NCI-H146 treated with DMSO at 0.1 percent for 48 hours (cell line): ENCODE data around the gene LRIG1.

ENCODE experiments used
- DNase-seq: peaks from one replicate; lab custom pipeline; 2025; ENCODE audit not compliant: unreplicated experiment; lab: John Stamatoyannopoulos, UW

The LRIG1 gene

DNA sequence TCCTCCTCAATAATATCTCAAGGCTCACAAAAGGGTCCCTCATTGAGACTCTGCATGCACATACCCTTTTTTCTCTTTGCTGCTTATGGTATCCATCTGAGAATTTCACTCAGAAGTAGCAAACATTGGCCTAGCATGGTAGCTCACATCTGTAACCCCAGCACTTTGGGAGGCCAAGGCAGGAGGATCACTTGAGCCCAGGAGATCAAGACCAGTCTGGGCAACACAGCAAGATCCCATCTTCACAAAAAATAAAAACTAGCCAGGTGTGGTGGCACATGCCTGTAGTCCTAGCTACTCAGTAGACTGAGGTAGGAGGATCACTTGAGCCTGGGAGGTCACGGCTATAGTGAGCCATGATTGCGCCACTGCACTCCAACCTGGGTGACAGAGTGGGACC, 11.7 kb downstream of the LRIG1 start:
- DNase-seq = no peak

- no peak for DNase-seq
Measured at GRCh38 chr3:66488492-66488891, 12.3 kb downstream of the LRIG1 start.

DNA sequence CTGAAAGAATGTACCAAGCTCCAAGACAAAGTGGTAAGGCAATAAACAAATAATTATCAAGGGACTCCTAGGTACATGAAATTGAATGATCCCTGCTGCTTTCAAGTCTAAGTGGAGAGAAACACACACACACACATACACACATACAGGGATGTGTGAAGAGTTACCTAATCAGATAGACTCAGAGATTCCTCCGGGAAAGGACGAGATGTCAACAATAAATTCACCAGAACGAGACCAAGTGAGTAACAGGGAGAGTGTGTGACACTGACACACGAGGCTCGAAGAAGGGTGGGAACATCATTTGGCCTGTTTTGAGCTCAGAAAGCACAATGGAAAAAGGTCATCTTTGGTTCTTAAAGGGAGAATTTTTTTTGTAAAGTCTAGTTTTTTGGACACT, 13.4 kb downstream of the LRIG1 start:
- no peak for DNase-seq

DNA sequence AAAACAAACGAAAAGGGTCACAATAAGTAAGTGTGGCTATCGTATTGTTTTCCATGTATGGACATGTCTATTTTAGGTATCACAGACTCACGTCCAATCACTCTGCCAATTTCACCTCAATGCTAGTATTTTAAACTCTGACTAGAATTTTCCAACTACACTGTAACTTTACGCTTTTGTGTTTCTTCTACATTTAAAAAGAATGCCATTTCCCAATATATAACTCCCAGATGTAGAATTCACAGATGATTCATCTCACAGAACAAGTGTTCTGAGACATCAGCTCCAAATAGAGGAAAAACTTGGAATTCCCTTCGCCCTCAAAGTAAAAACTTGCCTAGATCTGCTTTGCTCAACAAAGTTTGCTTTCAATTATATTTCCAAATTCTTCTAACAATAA, 14.2 kb downstream of the LRIG1 start:
- DNase-seq = no peak

- DNase-seq = no peak
Measured at GRCh38 chr3:66486202-66486601, 14.6 kb downstream of the LRIG1 start.

DNA sequence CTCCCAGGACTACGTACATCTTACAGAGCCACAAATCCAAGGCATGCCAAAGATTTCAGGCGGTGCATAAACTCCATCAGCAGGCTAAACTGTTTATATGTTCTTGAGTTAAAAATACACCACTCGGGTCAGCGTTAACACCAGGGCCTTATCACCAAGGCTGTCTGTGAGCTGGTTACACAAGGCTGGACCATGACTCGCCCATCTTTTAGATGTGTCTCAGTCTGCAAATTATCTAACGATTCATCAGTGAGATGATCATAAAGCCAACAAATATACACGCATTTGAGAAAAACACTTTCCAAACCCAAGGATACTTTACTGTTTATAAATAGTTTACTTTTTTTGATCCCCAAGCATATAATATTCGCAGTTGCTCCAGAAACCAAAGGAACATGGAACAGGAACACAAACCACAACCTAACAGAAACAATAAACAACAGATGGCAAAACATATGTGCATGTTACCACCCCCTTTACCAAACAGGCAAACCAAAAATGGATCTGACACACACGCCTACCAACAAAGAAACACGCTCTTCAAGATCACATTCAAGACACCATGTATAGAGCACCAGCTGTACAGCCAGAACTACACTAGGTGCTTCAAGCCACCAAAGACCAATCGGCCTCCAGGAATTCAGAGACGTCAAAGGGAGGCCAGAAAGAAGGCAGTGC, 15.4 kb downstream of the LRIG1 start:
- DNase-seq = no peak

- no peak for DNase-seq
Measured at GRCh38 chr3:66484106-66484844, 16.5 kb downstream of the LRIG1 start.

GRCh38 chr3:66483409-66483906, 17.4 kb downstream of the LRIG1 start:
- DNase-seq = no peak

- no peak for DNase-seq
Measured at GRCh38 chr3:66483006-66483405, 17.8 kb downstream of the LRIG1 start.

- no peak for DNase-seq
Measured at GRCh38 chr3:66482018-66482404, 18.8 kb downstream of the LRIG1 start.

DNA sequence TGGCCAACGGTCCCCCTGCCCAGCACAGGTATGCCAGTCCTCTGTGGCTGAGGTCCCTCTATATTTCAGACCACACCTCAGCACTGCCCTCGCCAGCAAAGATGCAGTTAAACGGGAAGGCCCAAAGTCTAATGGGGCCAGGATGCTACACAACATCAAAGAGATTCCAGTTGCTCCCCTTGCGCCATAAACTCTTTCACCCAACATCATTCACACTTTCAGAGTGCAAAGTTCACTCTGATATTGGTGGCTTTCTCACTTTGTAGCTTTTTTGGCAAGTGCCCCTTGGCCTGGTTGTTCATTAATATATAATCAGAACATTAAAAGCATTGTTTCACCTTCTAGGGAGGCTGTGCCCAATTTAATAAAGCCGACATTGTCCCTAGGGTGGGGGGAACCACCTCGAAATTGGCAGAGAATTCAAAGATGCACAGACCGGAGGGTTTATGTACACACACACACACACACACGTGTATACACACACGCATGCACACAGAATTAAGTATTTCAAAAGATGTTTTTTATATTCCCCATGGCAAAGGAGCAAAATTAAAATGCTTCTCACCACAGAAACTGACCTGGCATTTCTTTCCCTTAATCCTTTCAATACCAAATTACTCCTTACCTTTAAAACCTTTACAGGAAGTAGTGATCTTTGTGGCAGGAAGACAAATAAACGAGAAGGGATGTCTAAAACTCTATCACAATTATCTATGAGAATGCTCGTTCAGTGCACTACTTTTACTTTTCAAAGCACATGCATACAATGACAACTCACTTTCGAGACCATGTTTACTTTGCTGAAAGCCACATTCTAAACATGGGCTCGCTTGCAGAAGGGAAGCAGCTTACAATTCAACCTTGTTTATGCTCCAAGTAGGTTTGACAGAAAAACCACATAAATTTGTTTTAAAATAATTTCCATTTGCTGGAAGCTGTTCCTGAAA, 19.5 kb downstream of the LRIG1 start:
- no peak for DNase-seq

GRCh38 chr3:66480666-66481065, 20.2 kb downstream of the LRIG1 start:
- no peak for DNase-seq

DNA sequence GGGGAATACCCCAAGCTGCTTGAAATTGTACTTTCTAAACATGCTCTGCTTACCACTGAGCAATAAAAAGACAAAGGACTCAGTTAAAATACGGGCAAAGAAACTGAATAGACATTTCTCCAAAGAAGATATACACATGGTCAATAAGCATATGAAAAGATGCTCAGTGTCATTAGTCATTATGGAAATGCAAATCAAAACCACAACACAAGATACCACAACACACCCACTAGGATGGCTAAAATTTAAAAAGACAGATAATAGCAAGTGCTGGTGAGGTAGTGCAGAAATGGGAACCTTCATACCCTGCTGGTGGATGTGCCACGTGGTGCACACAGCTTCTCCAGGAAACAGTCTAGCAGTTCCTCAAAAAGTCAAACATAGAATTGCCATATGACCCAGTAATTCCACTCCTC, 21.3 kb downstream of the LRIG1 start:
- no peak for DNase-seq

DNA sequence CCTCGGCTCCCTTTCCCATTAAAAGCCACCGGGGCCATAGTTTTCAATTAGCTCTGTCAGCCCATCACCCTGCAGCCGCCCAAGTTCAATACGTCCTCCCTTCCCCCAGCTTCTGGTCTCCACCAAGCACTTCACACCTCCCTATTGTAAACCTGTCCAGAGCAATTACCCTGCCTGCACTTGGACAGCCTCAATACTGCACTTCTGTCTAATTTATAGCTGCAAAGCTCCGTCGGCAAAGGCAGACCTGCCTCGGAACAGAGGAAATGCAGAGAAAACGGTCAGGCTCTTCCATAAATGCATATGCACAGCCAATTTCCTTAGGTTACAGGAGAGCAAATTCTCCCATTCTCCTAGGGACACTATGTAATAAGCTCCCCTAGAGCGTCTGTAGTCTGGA, 21.9 kb downstream of the LRIG1 start:
- no peak for DNase-seq

DNA sequence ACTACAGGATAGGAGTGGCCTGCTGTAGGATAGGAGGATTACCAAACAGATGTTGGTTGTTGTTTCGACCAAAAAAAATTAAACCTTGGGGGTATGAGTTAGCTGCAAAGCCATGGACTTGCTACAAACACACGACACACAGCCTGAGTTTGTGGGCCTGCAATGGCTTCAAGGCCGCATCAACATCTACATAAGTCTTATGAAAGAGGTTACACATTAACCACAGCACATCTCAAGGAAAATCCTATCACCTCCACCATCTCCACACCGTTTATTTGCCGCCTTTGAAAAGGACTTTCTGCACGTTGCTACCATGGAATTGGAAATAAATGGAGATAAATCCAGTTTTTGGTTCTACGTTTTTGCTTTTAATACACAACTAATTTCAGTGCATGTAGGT, 23.0 kb downstream of the LRIG1 start:
- DNase-seq = no peak

GRCh38 chr3:66476852-66477381, 23.9 kb downstream of the LRIG1 start:
- no peak for DNase-seq

DNA sequence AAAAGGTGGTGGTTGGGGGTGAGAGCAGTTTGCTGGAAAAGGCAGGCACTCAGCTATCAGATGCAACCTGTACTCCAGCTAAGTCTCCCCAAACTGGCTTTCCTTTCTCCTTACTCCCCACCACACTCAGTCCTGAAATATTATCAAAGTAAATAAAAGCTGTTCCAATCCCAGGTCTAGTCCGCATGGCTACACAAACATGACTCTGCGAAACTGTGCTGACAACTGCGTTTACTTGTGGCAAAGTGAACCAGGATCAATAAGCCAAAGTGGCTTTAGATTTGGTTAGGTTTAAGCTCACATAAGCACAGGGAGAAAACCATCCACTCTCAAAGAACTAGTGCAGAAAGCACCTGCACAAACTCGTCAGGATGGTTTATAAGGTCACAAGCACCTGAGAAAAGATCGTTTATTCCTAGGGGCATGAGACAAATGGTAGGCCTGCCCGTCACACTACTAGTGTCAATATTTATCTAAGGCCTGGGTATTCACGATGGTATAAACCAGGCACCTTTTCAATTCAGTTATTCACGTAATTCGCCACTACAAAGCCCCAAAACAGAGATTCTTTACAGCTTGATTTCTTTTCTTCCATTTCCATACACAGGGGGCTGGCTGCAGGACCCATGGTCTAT, 25.3 kb downstream of the LRIG1 start:
- DNase-seq = peak; percentile 72

GRCh38 chr3:66473692-66474091, 27.1 kb downstream of the LRIG1 start:
- no peak for DNase-seq

DNA sequence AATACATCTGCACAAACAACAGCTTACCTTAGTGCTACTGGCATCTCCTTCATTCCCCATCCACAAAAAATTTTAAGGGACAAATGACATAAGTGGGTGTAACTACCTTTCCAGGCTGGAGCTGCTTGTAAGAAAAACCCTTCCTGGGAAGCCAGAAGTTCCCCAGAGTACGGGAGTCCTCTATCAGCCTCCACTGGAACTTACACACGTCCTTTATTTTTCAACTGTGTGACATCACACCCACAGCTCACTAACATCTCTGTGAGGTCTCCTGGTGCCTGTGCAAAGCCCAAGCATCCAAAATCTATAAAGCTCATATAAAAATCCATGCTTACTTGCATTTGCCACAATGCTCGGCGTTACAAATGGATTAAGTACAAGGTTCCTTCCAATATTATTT, 27.6 kb downstream of the LRIG1 start:
- DNase-seq = no peak

DNA sequence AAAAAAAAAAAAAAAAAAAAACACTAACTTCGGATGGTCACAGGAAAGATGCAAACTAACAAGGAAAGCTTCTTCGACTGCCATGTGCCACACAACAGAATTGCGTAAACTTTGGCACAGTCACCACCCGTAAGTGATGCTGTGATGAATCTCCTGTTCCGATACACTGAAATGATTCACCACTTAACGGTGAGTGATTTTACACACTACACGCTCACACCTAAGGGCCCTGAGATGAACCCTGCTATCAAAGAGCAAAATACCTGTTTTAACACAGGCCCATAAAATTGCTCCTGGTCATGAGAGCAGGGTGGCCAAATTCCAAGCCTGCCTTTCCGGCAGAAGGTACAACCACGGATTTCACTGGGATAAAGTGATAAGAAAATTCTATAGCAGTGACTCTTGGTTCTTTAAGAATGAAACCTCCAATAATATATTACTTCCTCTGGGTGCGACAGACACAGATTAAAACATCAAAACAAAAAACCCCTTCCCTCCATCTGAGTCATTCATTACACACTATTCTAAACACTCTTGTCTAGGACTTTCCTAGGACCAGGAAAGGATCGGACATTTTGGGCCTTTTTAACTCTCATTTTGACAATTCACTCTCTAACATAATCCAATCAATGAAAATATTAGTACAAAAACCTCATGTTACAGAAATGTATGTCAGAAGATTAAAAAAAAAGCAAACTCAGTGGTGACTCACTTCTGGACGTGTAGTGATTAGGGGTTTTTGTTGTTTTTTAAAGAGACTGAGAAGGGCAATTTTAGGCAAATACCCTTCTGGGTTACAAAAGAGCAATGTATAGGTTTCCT, 28.3 kb downstream of the LRIG1 start:
- DNase-seq = no peak
